ENCODE data around the gene BRPF1. TPM values are rescaled to one million over a fixed set of nuclear protein-coding genes. Genes with fewer than 3 reads are reported as not detected.

BRPF1 gene
- total RNA-seq, 1 donor from 2014 or later = 30.6 TPM

- no peak for DNase-seq
- peaks cover 2% of the 10 kb centered on the region for H3K27me3 Mint-ChIP-seq (ENCODE audit: unreplicated experiment)
- peaks cover 4% of the 10 kb centered on the region for H3K4me1 Mint-ChIP-seq (ENCODE audit: low read depth, unreplicated experiment)
- no peaks in the 10 kb centered on the region for H3K9me3 Mint-ChIP-seq (ENCODE audit: unreplicated experiment)
- TF ChIP-seq CTCF (IDR thresholded peaks at IDR 0.05; ENCODE audit: partially characterized antibody, unreplicated experiment) = no peak
- H3K27ac Mint-ChIP-seq (ENCODE audit: unreplicated experiment) = no peak overlapping the region
- no peaks in the 10 kb centered on the region for H3K36me3 Mint-ChIP-seq (ENCODE audit: unreplicated experiment)
- H3K4me3 Mint-ChIP-seq (ENCODE audit: unreplicated experiment) = no peak overlapping the region
Observed at GRCh38 chr3:9779075-9779593, 47.6 kb downstream of the BRPF1 start.

- Mint-ChIP-seq H3K36me3 (ENCODE audit: unreplicated experiment) (no peaks in the 10 kb centered on the region), H3K4me3 (ENCODE audit: unreplicated experiment) (no peak overlapping the region), H3K9me3 (ENCODE audit: unreplicated experiment) (no peaks in the 10 kb centered on the region), H3K27ac (ENCODE audit: unreplicated experiment) (no peak overlapping the region), H3K4me1 (ENCODE audit: low read depth, unreplicated experiment) (peaks cover 4% of the 10 kb centered on the region), H3K27me3 (ENCODE audit: unreplicated experiment) (peaks cover 2% of the 10 kb centered on the region)
- TF ChIP-seq CTCF (IDR thresholded peaks at IDR 0.05; ENCODE audit: partially characterized antibody, unreplicated experiment) = no peak
- no peak for DNase-seq
Observed at GRCh38 chr3:9779721-9780457, 48.4 kb downstream of the BRPF1 start.

GRCh38 chr3:9780458-9780812 is 48.9 kb downstream of the BRPF1 start:
- no peak for TF ChIP-seq CTCF (IDR thresholded peaks at IDR 0.05; ENCODE audit: partially characterized antibody, unreplicated experiment)
- H3K27ac Mint-ChIP-seq (ENCODE audit: unreplicated experiment) = no peak overlapping the region
- H3K4me3 Mint-ChIP-seq (ENCODE audit: unreplicated experiment) = no peak overlapping the region
- peaks cover 4% of the 10 kb centered on the region for H3K4me1 Mint-ChIP-seq (ENCODE audit: low read depth, unreplicated experiment)
- no peak for DNase-seq
- no peaks in the 10 kb centered on the region for H3K9me3 Mint-ChIP-seq (ENCODE audit: unreplicated experiment)
- no peaks in the 10 kb centered on the region for H3K36me3 Mint-ChIP-seq (ENCODE audit: unreplicated experiment)
- H3K27me3 Mint-ChIP-seq (ENCODE audit: unreplicated experiment) = peaks cover 2% of the 10 kb centered on the region

GRCh38 chr3:9780910-9781309 is 49.4 kb downstream of the BRPF1 start:
- H3K36me3 Mint-ChIP-seq (ENCODE audit: unreplicated experiment) = no peaks in the 10 kb centered on the region
- DNase-seq = no peak
- no peak for TF ChIP-seq CTCF (IDR thresholded peaks at IDR 0.05; ENCODE audit: partially characterized antibody, unreplicated experiment)

GRCh38 chr3:9781551-9781950 is 50.0 kb downstream of the BRPF1 start:
- Mint-ChIP-seq H3K9me3 (ENCODE audit: unreplicated experiment) (no peaks in the 10 kb centered on the region), H3K36me3 (ENCODE audit: unreplicated experiment) (no peaks in the 10 kb centered on the region), H3K4me1 (ENCODE audit: low read depth, unreplicated experiment) (peaks cover 6% of the 10 kb centered on the region), H3K4me3 (ENCODE audit: unreplicated experiment) (no peak overlapping the region), H3K27me3 (ENCODE audit: unreplicated experiment) (peaks cover 1% of the 10 kb centered on the region), H3K27ac (ENCODE audit: unreplicated experiment) (no peak overlapping the region)
- no peak for DNase-seq
- no peak for TF ChIP-seq CTCF (IDR thresholded peaks at IDR 0.05; ENCODE audit: partially characterized antibody, unreplicated experiment)

More at GRCh38 chr3:9780910-9781309, 49.4 kb downstream of the BRPF1 start:
- Mint-ChIP-seq H3K27ac (ENCODE audit: unreplicated experiment) (no peak overlapping the region), H3K9me3 (ENCODE audit: unreplicated experiment) (no peaks in the 10 kb centered on the region), H3K4me3 (ENCODE audit: unreplicated experiment) (no peak overlapping the region), H3K27me3 (ENCODE audit: unreplicated experiment) (peaks cover 2% of the 10 kb centered on the region), H3K4me1 (ENCODE audit: low read depth, unreplicated experiment) (peaks cover 4% of the 10 kb centered on the region)

Data from glutamatergic neuron (in vitro differentiated cells).